ENCODE results near the gene TFB1M.

TFB1M gene

DNA sequence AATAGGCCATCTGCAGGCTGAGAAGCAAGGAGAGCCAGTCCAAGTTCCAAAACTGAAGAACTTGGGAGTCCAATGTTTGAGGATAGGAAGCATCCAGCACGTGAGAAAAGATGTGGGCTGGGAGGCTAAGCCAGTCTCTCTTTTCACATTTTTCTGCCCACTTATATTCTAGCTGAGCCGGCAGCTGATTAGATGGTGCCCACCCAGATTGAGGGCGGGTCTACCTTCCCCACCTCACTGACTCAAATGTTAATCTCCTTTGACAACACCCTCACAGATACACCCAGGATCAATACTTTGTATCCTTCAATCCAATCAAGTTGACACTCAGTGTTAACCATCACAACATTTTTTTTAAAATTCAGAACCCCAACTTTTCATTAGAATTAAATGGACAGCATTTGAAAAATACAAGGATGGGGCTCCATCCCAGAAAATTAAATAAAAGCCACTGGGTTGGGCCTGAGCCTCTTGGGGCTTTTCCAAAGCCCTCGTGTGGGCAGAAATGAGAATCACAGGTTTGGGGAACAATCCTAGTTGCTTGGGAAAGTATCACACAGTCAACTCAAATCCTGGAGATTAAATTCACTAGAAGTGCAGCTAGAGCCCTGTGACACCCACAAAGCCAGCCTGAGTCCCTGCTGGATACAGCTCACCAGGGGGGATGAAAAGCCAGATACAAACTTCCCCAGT, 48.3 kb downstream of the TFB1M start:
- no peak for DNase-seq (ENCODE audit: low read depth, low spot score)

DNA sequence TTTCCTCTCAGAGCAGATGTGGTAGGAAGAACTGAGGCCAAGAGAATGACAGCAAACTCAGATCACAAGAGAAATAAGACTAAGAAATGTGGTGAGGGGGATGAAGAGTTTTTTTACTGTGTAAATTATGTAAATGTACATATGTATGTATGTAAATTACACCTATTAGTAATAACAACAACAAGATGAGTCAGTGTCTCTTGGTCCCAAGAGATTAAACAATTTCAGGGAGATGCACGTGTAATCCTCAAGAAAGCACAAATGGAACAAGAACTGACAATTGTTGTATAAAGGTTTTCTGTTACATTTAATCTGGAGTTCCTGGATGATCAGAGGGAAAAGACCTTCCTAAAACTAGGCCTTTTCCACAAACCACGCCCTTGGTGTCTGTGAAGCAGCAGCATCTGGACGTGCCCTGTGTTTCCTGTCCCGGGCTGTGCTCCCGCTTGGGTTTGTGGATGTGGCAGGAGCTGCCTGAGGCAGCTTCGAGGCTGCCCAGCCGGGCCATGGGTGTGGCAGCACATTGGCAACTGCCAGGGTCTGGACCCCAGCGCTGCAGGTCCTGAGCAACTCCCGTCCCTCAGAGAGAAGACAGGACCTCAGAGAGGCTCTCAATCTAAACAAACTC, 49.5 kb downstream of the TFB1M start:
- DNase-seq (ENCODE audit: low read depth, low spot score), result no peak

GRCh38 chr6:155263373-155264063, 50.8 kb downstream of the TFB1M start, which contains the start of gene CLDN20:
Gene CLDN20 (plus strand): TSS chr6:155264013. CDS start chr6:155275720, 11,707 bp downstream.
- DNase-seq (ENCODE audit: low read depth, low spot score), result no peak

DNA sequence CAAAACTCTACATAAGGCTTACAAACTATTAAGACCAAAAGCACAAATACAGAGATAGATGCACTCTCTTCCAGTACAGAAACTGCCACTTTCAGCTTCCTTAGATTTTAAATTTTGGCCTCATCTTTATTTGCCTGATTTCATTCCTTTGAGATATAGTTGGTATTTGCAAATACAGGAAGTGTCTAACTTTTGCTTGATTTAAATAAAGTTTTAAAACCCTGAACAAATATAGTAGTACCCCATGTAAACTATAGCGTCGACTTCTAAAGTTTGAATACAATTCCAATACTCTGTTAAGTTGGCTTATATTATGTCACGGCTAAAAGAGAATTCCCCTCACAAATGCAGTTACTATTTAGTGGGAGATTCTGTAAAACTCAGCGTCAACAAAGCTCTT, 51.6 kb downstream of the TFB1M start:
- DNase-seq (ENCODE audit: low read depth, low spot score), result no peak

DNA sequence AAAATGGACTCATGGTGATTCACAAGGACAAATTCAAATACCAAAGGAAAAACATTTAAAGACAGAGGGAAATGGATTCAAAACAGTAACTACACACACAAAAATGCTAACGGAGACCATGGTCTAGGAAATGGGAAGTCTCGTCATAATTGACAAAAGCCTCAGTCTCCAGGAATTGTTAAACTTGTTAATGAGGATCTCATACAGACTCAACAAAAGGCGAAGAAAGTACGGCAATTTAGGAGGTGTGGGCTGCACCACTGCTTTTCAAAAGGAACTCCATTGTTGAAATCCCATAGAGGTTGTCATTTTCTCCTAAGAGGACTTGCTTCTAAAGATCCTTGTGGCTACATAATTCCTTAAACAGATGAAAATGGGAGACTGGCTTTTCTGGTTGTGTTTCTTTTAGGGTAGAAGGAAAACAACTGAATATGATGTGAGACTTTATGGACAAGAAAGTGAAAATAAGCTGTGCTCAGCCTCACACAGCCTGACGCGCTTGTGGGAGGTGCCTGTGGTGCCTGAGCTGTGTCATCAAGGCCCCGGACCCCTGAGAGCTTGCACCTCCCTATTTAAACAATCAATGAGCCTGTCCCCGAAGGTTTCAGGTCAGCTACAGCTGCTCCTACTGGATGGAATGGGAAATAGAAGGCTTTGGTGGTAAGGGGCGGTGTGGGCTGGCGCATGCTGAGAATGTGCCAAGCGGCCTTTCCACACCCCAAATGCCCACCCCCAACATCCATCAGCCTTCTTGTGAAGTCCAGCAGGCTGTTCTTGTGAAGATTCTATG, 53.0 kb downstream of the TFB1M start:
- DNase-seq (ENCODE audit: low read depth, low spot score), result no peak

DNA sequence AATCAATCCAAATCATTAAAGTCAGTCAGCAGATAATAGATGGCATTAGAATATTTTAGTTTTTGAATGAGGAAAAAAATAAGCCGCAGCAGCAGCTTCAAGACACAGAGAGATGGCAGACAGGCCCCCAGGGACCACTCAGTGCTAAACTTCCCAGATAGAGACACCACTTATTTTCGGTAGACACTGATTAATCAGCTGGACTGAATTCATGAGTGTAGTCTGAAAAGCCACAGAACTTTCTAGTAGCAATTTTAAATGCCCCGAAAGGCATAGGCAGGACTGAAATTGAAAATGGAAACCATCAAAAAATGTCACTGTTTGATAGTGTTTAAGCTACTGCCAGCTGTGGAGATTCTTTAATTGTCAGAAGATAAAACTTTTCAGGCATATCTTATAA, 53.6 kb downstream of the TFB1M start:
- DNase-seq (ENCODE audit: low read depth, low spot score), result no peak

DNA sequence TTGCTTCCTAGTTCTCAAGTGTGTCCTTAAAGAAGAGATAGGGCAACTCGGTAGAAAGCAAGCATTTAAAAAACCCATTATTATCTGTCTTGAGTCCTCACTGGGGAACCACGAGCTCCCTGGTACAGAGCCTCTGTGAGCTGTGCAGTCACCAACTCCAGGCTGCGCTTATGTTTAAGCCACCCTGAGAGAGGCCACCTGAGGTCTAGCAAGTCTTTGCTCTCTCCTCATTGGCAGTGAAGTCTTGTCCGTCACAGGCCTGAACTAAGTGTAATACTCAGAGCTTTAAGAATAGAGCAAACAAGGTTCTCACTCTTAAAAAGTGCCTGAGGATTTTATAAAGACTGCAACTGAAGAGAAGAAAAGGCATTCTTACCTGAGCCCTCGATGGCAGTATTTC, 54.4 kb downstream of the TFB1M start:
- no peak for DNase-seq (ENCODE audit: low read depth, low spot score)

- DNase-seq (ENCODE audit: low read depth, low spot score), result no peak
These were observed 55.1 kb downstream of the TFB1M start for GRCh38 chr6:155259204-155259603.

DNA sequence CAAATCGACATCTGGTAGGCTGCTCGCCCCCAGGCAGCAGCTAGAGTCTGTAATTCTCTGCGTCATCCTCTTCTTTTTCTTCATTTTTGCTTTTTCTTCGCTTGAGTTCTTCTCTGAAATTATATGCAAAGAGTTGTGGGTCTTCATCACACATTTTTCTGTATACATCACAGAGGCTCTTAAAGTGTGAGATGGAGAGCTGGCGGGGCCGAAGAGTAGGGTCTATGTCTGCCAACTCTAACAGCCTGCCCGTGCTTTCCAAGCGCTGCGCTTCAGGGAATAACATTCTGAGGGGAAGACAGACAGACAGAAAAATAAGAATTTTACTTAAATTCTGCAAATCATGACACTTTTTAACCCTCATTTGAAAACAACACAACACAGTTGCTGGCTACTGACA, 56.5 kb downstream of the TFB1M start:
- no peak for DNase-seq (ENCODE audit: low read depth, low spot score)

GRCh38 chr6:155256122-155256795, 58.0 kb downstream of the TFB1M start:
- no peak for DNase-seq (ENCODE audit: low read depth, low spot score)

DNA sequence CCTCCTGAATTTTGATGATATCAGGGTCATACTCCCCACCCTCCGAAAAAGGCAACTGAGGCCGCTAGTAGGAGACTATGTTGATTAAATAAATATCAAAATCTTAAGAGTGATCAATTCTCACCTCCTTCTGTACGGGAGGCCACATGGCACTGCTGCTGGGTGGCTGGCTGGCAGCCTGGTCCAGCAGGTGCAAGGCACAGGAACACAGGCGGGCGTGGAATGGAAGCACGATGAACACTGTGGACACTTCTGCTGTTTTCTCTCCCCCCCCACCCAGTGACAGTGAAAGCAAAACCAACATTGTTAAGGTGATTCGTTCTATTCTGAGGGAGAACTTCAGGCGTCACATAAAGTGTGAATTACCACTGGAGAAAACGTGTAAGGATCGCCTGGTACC, 60.1 kb downstream of the TFB1M start:
- DNase-seq (ENCODE audit: low read depth, low spot score), result no peak

DNA sequence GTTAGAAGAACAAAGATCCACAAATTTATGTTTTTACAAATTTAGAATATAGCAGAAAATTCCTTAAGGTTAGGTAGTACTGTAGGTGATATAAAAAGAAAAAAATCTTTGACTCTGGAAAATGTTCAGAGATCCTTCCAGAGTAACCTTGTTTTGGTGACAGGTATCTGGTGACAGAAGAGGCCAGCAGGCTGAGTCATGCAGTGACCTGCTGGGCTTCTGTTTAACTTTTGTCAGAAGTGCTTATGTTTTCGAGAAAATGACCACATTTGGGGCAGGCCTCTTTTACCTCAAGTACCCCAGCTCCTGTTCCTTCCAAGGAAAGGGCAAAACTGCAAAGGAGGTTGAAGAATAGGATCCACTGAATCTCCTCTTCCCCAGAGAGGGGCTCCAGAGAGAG, 60.9 kb downstream of the TFB1M start:
- no peak for DNase-seq (ENCODE audit: low read depth, low spot score)

DNA sequence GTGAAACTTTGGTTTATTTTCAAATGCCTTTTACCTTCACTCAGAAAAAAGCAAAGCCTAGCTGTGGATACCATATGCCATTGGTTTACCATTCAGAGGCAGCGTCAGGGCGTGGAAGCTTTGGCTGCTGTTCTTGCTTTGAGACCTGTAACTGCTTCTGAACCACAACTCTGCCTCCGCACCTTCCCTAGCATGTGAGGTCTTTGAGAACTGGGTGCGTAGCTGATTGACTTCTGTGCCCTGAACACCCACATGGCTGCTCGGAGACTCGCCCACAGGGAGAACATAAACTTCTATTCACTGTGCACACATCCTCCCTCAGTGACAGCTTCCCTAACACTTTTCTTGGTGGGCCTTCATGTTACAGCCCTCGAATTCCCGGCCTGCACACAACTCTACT, 61.7 kb downstream of the TFB1M start:
- DNase-seq (ENCODE audit: low read depth, low spot score), result no peak

DNA sequence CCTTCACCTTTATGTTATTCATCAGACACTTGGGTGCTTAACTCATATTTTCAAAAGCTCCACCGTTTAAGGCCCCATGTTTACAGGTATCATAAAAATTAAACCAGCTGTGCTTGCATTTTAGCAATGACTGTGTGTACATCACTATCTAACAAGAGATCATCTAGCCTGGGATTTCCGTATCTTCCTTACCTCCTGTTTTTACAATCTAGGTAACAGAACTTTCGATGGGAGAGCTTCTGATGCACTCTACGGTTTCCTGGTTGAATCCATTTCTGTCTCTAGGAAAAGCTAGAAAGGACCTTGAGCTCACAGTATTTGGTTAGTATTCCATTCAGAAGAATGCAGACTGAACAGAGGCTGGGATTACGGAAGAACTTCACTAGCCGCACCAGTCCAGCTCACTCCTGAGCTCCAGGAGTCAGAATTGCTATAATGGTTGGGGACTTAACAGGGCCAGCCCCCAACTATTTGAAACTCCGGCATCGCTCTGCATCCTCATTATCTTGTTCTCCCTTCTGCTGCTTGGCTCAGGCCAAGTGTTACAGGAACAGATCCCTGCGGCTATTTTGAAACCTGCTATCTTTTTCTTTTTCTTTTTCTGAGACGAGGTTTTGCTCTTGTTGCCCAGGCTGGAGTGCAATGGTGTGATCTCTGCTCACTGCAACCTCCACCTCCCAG, 63.4 kb downstream of the TFB1M start:
- no peak for DNase-seq (ENCODE audit: low read depth, low spot score)

DNA sequence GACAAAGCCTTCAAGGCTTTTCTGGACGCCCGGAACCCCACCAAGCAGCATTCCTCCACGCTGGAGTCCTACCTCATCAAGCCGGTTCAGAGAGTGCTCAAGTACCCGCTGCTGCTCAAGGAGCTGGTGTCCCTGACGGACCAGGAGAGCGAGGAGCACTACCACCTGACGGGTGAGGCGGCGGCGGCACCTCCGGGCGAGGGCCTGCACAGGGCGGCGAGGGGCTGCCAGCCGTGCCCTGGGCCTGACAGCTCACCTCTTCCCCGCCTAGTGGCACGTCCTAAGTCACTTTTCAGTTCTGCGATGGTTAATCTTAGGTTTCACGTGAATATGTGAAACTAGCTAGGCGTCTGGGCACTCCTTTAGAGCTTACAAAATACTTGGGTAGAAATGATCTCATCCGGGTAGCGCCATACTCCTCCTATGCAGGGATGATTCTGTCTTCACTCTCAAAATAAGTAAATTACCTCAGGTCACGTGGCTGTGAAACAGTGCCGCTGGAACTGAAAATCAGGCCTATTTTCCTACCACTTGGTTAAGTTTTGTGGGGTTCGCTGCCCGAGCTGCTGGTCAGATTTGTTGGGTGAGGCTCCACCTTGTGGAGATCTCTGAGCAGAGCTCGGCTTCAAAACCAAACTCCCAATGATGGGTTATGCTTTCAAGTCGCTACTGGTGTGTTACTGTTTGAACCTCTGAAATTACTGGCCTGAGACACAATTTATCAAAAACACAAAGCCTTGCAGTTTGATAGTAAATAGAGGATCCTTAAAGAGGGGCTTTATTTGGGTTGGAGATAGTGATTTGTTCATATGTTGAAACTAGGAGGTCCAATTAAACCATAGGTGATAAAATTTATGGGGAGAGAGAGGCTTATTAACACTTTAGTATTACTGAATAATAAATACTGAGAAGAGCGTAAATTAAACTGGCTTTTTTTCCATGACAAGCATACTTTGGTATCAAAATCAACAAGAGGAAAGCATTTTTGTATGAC, 66.0 kb downstream of the TFB1M start:
- DNase-seq (ENCODE audit: low read depth, low spot score), result no peak

- DNase-seq (ENCODE audit: low read depth, low spot score), result no peak
These were observed 66.7 kb downstream of the TFB1M start for GRCh38 chr6:155247618-155248007.

- no peak for DNase-seq (ENCODE audit: low read depth, low spot score)
These were observed 67.5 kb downstream of the TFB1M start for GRCh38 chr6:155246825-155247224.

DNA sequence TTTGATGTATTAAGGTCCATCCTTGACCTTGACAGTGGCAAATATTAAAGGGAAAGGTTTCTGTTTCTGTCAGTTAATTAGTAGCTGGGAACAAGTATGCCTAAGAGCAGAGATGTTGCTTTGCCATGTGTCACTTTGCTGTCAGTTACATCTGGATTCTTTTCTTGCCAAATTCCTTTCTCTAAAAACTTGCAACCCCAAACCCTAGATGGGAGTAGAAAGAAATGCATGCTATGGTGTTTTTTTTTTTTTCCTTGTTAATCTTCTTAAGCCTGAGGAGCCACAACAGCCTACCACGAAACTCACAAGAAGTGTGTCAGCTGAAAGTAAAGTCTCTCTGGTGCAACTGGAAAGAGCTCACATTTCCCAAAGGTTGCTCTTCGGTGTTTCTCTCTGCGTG, 68.5 kb downstream of the TFB1M start:
- DNase-seq (ENCODE audit: low read depth, low spot score), result no peak

DNA sequence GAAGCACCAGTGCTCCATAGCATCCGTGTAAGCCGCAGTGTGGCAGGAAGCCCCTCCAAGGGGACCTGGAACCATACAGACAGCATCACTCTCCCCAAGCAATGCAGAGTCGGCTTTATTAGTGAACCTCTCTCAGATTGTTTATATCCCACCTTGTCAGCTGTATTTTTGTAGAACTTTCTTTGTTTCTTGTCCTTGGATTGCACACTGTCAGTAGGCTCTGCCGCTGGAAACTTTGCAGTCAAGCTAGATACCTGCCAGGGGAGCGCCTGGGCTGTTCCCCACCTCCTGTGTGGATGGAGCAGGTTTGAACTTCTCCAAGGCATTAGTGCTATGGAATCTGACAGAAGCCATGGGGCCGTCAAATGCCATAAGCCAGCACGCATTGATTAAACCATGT, 69.1 kb downstream of the TFB1M start:
- no peak for DNase-seq (ENCODE audit: low read depth, low spot score)

GRCh38 chr6:155244434-155244833, 69.8 kb downstream of the TFB1M start:
- no peak for DNase-seq (ENCODE audit: low read depth, low spot score)

All from activated naive CD8-positive, alpha-beta T cell treated with anti-CD3 and anti-CD28 coated beads, Interleukin-2, amount 50 U/mL, for 16 hours (primary cell).